ENCODE measurements around the gene BCAS1. TPM values are rescaled to one million over a fixed set of nuclear protein-coding genes. Genes with fewer than 3 reads are reported as not detected.

BCAS1 gene
- total RNA-seq, 1 donor from 2014 or later, result 2.8 TPM

GRCh38 chr20:53972179-53972578 lies 98.2 kb downstream of the BCAS1 start:
- intact Hi-C loops (cut with DNase I), result no loop called here
- DNase-seq (no peak), ATAC-seq (no peak)
- no peaks in the 10 kb centered on the region for H3K36me3 ChIP-seq
- no peak overlapping the region for H3K4me3 ChIP-seq
- no peak overlapping the region for H3K27ac ChIP-seq
- H3K27me3 ChIP-seq (ENCODE audit: low read depth), result no peaks in the 10 kb centered on the region
- no peaks in the 10 kb centered on the region for H3K9me3 ChIP-seq
- no peak for TF ChIP-seq CTCF (IDR thresholded peaks at IDR 0.05)
- H3K4me1 ChIP-seq, result no peaks in the 10 kb centered on the region

GRCh38 chr20:53971096-53971683 lies 99.2 kb downstream of the BCAS1 start:
- ATAC-seq, result no peak
- no peak for TF ChIP-seq CTCF (IDR thresholded peaks at IDR 0.05)
- H3K9me3 ChIP-seq, result no peaks in the 10 kb centered on the region

GRCh38 chr20:53970232-53970631 lies 100.2 kb downstream of the BCAS1 start:
- Histone ChIP-seq H3K9me3 (no peaks in the 10 kb centered on the region), H3K27ac (no peak overlapping the region), H3K4me1 (no peaks in the 10 kb centered on the region), H3K36me3 (no peaks in the 10 kb centered on the region), H3K27me3 (ENCODE audit: low read depth) (no peaks in the 10 kb centered on the region), H3K4me3 (no peak overlapping the region)
- TF ChIP-seq CTCF (IDR thresholded peaks at IDR 0.05), result no peak
- intact Hi-C loops (cut with DNase I), result no loop called here
- ATAC-seq (no peak), DNase-seq (no peak)

More at GRCh38 chr20:53971096-53971683, 99.2 kb downstream of the BCAS1 start:
- Histone ChIP-seq H3K4me3 (no peak overlapping the region), H3K27ac (no peak overlapping the region), H3K4me1 (no peaks in the 10 kb centered on the region), H3K27me3 (ENCODE audit: low read depth) (no peaks in the 10 kb centered on the region), H3K36me3 (no peaks in the 10 kb centered on the region)
- no peak for DNase-seq
- intact Hi-C loops (cut with DNase I), result no loop called here

GRCh38 chr20:53967527-53967926 lies 102.9 kb downstream of the BCAS1 start:
- Histone ChIP-seq H3K36me3 (no peaks in the 10 kb centered on the region), H3K27ac (no peak overlapping the region), H3K27me3 (ENCODE audit: low read depth) (no peaks in the 10 kb centered on the region), H3K9me3 (no peaks in the 10 kb centered on the region), H3K4me1 (no peaks in the 10 kb centered on the region), H3K4me3 (no peak overlapping the region)
- no peak for DNase-seq
- no peak for TF ChIP-seq CTCF (IDR thresholded peaks at IDR 0.05)
- intact Hi-C loops (cut with DNase I), result no loop called here
- ATAC-seq, result no peak

GRCh38 chr20:53966774-53967398 lies 103.5 kb downstream of the BCAS1 start:
- Histone ChIP-seq H3K9me3 (no peaks in the 10 kb centered on the region), H3K36me3 (no peaks in the 10 kb centered on the region), H3K27me3 (ENCODE audit: low read depth) (no peaks in the 10 kb centered on the region), H3K27ac (no peak overlapping the region), H3K4me3 (no peak overlapping the region), H3K4me1 (no peaks in the 10 kb centered on the region)
- no peak for ATAC-seq
- DNase-seq, result no peak
- TF ChIP-seq CTCF (IDR thresholded peaks at IDR 0.05), result no peak
- intact Hi-C loops (cut with DNase I), result no loop called here
